Nephron (organoid): Measurements from ENCODE around the gene ELAVL3.
"Not testable (repeated sequence)": the region's sequence is repeated elsewhere in the genome, so short reads cannot be mapped to it uniquely, and the experiment has no call there.

ENCODE experiments used
- H3K27ac Mint-ChIP-seq, 3 experiments: 2 replicates each; pipeline ENCODE4 v1.8.0; 2020; ENCODE audit warnings: mixed read lengths in 3 of 3, mild to moderate bottlenecking in 2 of 3, moderate library complexity in 1 of 3
- H3K27me3 Mint-ChIP-seq: 2 replicates; pipeline ENCODE4 v1.8.0; 2021; ENCODE audit warnings: low read depth, mild to moderate bottlenecking, moderate library complexity, mixed read lengths
- H3K36me3 Mint-ChIP-seq: 2 replicates; pipeline ENCODE4 v1.8.0; 2020; ENCODE audit warnings: low read depth, mixed read lengths
- H3K4me1 Mint-ChIP-seq: 2 replicates; pipeline ENCODE4 v1.8.0; 2020; ENCODE audit warnings: mixed read lengths
- H3K4me3 Mint-ChIP-seq, 3 experiments: 2 replicates each; pipeline ENCODE4 v1.8.0; 2020; ENCODE audit warnings: mild to moderate bottlenecking in 3 of 3, mixed read lengths in 3 of 3, moderate library complexity in 2 of 3
- H3K9me3 Mint-ChIP-seq: 2 replicates; pipeline ENCODE4 v1.8.0; 2020; ENCODE audit warnings: mixed read lengths
- TF ChIP-seq, protein P1 (sequence below), 3 experiments: fragments of 200-600 bp; sonication (generic); IDR thresholded peaks; one replicate each; pipeline ENCODE4 v1.5.0; 2021; ENCODE audit warnings: antibody characterized with exemption in 3 of 3; ENCODE audit not compliant: unreplicated experiment in 3 of 3

Gene ELAVL3

DNA sequence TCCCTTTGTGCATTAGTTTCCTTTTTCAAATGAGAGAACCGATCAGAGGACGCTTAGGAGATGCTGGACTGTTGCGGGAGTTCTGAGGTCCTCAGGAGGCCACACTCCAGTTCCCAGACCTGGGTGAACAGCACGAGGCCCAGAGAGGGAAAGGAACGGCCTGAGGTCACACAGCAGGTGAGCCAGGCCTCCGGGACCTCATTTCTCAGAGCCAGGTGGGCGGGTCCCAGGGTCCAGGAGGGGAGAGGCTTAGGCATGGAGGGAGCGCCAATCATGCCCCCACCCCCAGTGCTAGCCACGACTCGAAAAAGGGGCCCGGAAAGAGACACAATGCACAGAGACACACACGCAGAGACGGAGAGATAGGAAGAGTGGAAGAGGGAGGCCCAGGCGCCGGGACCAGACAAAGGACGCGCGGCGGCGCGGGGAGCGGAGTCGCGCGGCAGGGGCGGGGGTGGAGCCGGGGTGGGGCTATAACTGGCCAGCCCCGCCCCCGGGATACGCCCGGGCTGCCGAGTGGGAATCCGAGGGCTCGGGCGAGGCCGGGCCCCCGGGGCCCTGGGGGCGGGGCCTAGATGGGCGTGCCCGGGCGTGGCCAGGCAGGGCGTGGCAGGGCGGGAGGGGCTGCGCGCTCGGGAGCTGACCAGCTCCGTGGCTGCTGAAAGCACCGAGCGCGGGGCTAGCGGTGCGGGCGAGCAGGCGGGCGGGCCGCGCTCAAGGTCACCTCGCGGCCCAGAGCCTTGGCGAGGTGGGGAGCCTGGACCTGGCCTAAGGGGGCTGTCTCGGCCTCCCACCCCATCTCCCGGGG lies 1.6 kb downstream of the ELAVL3 start:
- TF ChIP-seq, protein P1, sequence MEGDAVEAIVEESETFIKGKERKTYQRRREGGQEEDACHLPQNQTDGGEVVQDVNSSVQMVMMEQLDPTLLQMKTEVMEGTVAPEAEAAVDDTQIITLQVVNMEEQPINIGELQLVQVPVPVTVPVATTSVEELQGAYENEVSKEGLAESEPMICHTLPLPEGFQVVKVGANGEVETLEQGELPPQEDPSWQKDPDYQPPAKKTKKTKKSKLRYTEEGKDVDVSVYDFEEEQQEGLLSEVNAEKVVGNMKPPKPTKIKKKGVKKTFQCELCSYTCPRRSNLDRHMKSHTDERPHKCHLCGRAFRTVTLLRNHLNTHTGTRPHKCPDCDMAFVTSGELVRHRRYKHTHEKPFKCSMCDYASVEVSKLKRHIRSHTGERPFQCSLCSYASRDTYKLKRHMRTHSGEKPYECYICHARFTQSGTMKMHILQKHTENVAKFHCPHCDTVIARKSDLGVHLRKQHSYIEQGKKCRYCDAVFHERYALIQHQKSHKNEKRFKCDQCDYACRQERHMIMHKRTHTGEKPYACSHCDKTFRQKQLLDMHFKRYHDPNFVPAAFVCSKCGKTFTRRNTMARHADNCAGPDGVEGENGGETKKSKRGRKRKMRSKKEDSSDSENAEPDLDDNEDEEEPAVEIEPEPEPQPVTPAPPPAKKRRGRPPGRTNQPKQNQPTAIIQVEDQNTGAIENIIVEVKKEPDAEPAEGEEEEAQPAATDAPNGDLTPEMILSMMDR (IDR thresholded peaks at IDR 0.05; ENCODE audit: unreplicated experiment in 3 of 3), result no peak
- Mint-ChIP-seq H3K4me3 (peak overlapping the region; percentile 47 to 66 (median 47)), H3K27me3 (peaks cover 60% of the 10 kb centered on the region), H3K36me3 (peaks cover 4% of the 10 kb centered on the region), H3K4me1 (peaks cover 8% of the 10 kb centered on the region), H3K27ac (no peak overlapping the region), H3K9me3 (no peaks in the 10 kb centered on the region)

DNA sequence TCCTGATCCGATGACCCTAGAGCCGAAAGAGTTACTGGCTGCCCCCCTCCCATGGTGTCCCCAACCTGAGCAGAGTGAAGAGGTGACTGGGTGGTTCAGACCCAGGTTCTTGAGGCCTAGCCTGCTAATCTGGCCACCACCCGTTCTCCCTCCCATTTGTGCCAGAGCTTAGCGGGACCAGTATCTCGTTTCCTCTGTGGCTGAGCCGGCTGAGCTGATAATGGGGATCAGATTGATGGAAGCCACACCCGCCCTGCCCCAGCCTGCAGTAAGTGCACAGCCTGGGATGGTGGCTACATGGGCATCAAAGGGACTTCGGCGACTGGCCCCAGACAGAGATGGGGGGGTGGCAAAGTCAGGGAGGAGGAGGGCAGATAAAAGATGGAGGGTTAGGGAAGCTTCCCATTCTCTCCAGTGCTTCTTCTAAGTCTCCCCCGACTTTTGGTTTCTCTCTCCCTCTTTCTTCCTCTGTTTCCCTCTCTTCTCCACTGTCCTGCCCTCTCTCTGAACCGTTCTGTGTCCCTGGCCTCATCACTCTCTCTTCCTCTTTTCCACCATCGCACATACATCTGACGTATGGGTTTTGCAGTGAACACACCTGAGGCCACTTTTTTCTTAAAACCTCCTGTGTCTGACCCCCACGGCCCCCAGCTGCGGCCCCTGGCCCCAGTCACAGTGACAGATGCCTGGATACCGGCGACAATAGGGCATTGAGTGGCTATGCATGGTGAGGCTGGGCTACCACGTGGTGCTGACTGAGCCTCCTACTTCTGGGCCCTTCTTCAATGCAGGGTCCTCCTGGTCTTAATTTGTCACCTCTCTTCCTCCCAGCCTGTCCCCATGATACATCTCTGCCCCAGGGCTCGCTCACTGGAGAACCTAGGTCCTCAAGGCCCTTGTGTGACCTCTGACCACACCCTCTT lies 2.4 kb downstream of the ELAVL3 start:
- Mint-ChIP-seq H3K4me3 (peak overlapping the region in 2 of 3 experiments; percentile 47), H3K27me3 (peaks cover 56% of the 10 kb centered on the region), H3K4me1 (peaks cover 8% of the 10 kb centered on the region), H3K27ac (no peak overlapping the region), H3K9me3 (no peaks in the 10 kb centered on the region), H3K36me3 (no peaks in the 10 kb centered on the region)
- TF ChIP-seq, protein P1 (IDR thresholded peaks at IDR 0.05; ENCODE audit: unreplicated experiment in 3 of 3), result no peak

DNA sequence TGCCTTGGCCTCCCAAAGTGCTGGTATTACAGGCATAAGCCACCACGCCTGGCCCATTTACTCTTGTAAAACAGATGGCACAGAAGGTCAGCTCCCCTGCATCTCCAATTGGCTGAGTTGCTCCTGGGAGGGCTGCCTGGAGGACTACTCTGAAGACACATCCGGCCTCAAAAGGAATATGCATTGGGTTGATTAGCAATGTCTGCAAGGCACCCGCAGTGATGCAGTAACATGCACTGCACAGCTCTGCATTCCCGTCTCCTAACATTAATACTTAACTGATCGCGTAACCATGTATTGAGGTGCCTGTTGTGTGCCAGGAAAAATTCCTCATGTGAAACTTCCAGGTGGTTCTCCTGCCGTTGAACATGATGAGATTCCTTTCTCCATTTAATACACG lies 5.0 kb downstream of the ELAVL3 start:
- H3K27ac Mint-ChIP-seq, result no peak overlapping the region
- H3K4me1 Mint-ChIP-seq, result no peaks in the 10 kb centered on the region

DNA sequence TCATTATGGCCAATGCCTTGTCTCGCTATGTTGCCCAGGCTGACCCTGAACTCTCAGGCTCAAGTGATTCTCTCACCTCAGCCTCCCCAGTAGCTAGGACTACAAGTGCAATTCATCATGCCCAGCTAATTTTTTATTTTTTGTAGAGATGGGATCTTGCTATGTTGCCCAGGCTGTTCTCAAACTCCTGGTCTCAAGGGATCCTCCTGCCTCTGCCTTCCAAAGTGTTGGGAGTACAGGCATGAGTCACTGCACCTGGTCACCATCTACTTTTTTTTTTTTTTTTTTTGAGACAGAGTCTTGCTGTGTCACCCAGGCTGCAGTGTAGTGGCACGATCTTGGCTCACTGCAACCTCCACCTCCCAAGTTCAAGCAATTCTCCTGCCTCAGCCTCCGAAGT lies 5.5 kb downstream of the ELAVL3 start:
- not testable (repeated sequence) for H3K4me3 Mint-ChIP-seq, H3K4me1 Mint-ChIP-seq, H3K36me3 Mint-ChIP-seq, H3K27ac Mint-ChIP-seq, H3K9me3 Mint-ChIP-seq
- H3K27me3 Mint-ChIP-seq, result peaks cover 38% of the 10 kb centered on the region

More for the DNA sequence above, 5.0 kb downstream of the ELAVL3 start:
- Mint-ChIP-seq H3K36me3 (no peaks in the 10 kb centered on the region), H3K4me3 (no peak overlapping the region), H3K27me3 (peaks cover 38% of the 10 kb centered on the region), H3K9me3 (no peaks in the 10 kb centered on the region)
- TF ChIP-seq, protein P1 (IDR thresholded peaks at IDR 0.05; ENCODE audit: unreplicated experiment in 3 of 3), result no peak

DNA sequence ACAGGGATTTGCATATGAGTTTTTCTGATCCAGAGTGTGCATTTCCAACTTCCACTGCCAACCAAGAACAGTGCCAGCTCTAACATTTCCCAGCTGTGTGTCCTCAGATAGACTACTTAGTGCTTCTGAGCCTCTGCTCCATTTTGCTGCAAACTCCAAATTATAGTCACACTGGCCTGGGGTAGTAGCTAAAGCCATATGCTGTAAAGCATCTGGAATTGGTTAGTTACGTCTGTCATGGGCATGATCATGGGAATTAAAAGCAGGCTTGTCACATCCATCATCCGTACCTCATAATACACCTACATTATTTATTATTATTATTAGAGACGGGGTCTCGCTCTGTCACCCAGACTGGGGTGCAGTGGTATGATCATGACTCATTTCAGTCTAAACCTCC lies 7.1 kb downstream of the ELAVL3 start:
- Mint-ChIP-seq H3K27ac (no peak overlapping the region), H3K27me3 (peaks cover 32% of the 10 kb centered on the region), H3K36me3 (no peaks in the 10 kb centered on the region), H3K4me1 (no peaks in the 10 kb centered on the region), H3K4me3 (no peak overlapping the region), H3K9me3 (no peaks in the 10 kb centered on the region)
- TF ChIP-seq, protein P1 (IDR thresholded peaks at IDR 0.05; ENCODE audit: unreplicated experiment in 3 of 3), result no peak

DNA sequence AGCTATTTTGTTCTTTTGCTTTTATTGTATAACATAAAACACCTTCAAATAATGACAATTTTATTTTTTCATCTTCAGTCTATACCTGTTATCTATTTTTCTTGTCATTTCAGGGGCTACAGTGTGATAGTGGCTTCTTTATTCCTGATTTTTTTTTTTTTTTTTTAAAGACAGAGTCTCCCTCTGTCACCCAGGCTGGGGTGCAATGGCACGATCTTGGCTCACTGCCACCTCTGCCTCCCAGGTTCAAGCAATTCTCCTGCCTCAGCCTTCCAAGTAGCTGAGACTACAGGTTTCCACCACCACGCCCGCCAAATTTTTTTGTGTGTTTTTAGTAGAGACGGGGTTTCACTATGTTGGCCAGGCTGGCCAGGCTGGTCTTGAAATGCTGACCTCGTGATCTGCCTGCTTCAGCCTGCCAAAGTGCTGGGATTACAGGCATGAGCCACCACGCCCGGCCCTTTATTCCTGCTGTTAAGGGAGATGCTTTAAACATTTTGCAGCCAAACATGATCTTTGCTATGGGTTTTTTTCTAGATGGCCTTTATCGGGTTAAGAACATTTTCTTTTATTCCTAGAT lies 12.5 kb downstream of the ELAVL3 start:
- not testable (repeated sequence) for H3K4me1 Mint-ChIP-seq, H3K36me3 Mint-ChIP-seq, H3K9me3 Mint-ChIP-seq, H3K27ac Mint-ChIP-seq, H3K27me3 Mint-ChIP-seq, H3K4me3 Mint-ChIP-seq
